ENCODE data around the gene SPINK13.

DNA sequence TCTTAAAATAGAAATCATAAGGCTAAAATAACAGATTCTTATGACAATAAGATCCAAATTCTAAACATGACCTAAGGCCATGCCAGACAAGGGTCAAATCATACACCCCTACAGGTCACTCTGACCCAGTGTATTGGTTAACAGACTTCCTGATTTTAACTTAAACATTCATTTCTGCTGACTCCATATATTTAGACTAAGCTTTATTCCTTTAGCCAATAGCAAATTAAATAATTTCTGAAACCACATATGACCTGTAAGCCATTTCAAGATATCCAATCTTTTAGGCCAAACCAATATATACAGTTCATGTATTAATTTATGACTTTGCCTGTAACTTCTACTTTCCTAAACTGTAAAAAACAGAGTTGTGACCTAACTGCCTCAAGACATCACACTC, 7.4 kb upstream of the SPINK13 start:
- TF ChIP-seq POLR2A (IDR thresholded peaks at IDR 0.05), result no peak
- TF ChIP-seq, protein P1, sequence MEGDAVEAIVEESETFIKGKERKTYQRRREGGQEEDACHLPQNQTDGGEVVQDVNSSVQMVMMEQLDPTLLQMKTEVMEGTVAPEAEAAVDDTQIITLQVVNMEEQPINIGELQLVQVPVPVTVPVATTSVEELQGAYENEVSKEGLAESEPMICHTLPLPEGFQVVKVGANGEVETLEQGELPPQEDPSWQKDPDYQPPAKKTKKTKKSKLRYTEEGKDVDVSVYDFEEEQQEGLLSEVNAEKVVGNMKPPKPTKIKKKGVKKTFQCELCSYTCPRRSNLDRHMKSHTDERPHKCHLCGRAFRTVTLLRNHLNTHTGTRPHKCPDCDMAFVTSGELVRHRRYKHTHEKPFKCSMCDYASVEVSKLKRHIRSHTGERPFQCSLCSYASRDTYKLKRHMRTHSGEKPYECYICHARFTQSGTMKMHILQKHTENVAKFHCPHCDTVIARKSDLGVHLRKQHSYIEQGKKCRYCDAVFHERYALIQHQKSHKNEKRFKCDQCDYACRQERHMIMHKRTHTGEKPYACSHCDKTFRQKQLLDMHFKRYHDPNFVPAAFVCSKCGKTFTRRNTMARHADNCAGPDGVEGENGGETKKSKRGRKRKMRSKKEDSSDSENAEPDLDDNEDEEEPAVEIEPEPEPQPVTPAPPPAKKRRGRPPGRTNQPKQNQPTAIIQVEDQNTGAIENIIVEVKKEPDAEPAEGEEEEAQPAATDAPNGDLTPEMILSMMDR (IDR thresholded peaks at IDR 0.05), result no peak

Data from testis (tissue), 2 donors.